ENCODE data around the gene SLC35F3. TPM values are rescaled to one million over a fixed set of nuclear protein-coding genes. Genes with fewer than 3 reads are reported as not detected.

The SLC35F3 gene
- total RNA-seq, 2 experiments from 2014 or later = not detected

DNA sequence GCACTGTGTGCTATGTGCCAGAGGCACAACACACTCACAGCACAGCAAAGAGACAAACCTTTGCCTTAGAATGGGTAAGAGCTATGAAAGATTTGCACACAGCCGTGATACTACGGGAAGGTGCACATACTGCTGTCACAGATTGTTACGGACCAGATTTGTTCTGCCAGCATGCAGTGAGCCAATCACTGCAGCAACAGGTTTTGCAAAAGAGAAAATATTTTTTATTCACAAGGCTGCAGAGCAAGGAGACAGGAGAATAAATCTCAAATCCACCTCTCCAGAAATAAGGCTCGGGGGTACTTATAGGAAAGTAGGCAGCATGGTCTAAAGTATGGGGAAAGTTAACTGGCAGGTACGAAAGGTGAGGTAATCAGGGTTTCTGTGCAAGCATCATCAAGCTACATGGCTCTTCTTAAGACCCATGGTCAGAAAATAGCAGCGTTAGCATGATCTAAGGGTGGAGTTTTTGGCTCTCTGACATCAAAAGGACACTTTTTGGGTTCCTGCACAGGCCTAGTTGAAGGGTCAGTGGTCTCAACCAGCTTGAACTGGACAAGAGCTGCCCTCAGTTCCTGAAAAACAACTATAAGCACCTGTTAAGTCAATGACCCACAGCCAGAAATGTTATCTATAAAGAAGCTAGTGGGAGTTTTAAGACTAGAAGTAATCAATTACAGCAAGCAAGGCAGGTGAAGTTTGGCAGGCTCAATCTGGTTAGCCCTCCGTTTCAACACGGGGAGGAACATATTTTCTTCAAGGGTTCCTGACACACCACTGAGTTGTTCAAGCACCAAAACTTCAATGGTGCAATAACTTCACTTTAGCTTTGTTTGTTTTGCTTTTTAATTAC, 186.0 kb downstream of the SLC35F3 start:
- BruUV-seq (replicated peaks) = no TSS peak
- H3K9me3 ChIP-seq (ENCODE audit: low read length) = no peaks in the 10 kb centered on the region
- POLR2A ChIA-PET = no interaction called here
- TF ChIP-seq EZH2phosphoT487 (IDR thresholded peaks at IDR 0.05; ENCODE audit: borderline replicate concordance, low read depth, low read length) = no peak
- TF ChIP-seq, protein P1, sequence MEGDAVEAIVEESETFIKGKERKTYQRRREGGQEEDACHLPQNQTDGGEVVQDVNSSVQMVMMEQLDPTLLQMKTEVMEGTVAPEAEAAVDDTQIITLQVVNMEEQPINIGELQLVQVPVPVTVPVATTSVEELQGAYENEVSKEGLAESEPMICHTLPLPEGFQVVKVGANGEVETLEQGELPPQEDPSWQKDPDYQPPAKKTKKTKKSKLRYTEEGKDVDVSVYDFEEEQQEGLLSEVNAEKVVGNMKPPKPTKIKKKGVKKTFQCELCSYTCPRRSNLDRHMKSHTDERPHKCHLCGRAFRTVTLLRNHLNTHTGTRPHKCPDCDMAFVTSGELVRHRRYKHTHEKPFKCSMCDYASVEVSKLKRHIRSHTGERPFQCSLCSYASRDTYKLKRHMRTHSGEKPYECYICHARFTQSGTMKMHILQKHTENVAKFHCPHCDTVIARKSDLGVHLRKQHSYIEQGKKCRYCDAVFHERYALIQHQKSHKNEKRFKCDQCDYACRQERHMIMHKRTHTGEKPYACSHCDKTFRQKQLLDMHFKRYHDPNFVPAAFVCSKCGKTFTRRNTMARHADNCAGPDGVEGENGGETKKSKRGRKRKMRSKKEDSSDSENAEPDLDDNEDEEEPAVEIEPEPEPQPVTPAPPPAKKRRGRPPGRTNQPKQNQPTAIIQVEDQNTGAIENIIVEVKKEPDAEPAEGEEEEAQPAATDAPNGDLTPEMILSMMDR (conservative IDR thresholded peaks at IDR 0.05; ENCODE audit: low read length) = no peak
- DNase-seq (ENCODE audit: low spot score) = no peak
- H3K4me2 ChIP-seq (ENCODE audit: low read length) = no peak overlapping the region
- no peaks in the 10 kb centered on the region for H4K20me1 ChIP-seq (ENCODE audit: insufficient read depth, low read length)
- H3K27ac ChIP-seq (ENCODE audit: low read depth, low read length, poor library complexity, severe bottlenecking) = no peak overlapping the region
- intact Hi-C loops (cut with micrococcal nuclease; ENCODE audit: unreplicated experiment) = no loop called here
- H3K4me1 ChIP-seq (ENCODE audit: insufficient read depth, low read length, poor library complexity, severe bottlenecking) = no peaks in the 10 kb centered on the region
- H2AFZ ChIP-seq (ENCODE audit: low read length) = no peak overlapping the region
- CTCF ChIA-PET (ENCODE audit: unreplicated experiment) = no interaction called here
- no peaks in the 10 kb centered on the region for H3K36me3 ChIP-seq (ENCODE audit: insufficient read depth, low read length)
- H3K79me2 ChIP-seq (ENCODE audit: insufficient read depth, low read depth, low read length) = no peaks in the 10 kb centered on the region
- no peaks in the 10 kb centered on the region for H3K9me2 ChIP-seq (ENCODE audit: insufficient read depth, low read length)
- H3K4me3 ChIP-seq (ENCODE audit: low read depth, low read length, poor library complexity, severe bottlenecking) = no peak overlapping the region

- CTCF ChIA-PET (ENCODE audit: unreplicated experiment) = no interaction called here
- no peak for DNase-seq (ENCODE audit: low spot score)
Observed at GRCh38 chr1:234091065-234091401, 186.6 kb downstream of the SLC35F3 start.

DNA sequence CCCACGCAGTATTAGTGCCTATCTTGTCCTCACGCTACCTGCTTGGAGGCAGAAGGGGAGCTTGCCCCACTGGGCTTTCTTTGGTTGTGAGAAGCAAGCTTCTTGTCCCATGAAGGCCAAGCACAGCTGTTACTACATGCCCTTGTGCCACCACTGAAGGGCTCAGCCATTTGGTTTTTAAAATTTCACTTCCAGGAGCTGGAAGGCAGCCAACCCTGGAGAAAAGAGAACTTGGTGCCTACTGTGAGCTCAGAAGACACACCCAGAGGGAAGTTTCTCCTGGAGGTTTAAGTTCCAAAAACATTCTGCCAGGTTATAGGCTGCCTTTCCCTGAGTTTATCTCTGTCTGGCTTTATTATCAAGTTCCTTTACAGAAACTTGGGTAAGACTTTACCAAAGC, 187.4 kb downstream of the SLC35F3 start:
- Histone ChIP-seq H3K9me2 (ENCODE audit: insufficient read depth, low read length) (no peaks in the 10 kb centered on the region), H3K4me2 (ENCODE audit: low read length) (no peak overlapping the region), H3K4me3 (ENCODE audit: low read depth, low read length, poor library complexity, severe bottlenecking) (no peak overlapping the region), H3K27ac (ENCODE audit: low read depth, low read length, poor library complexity, severe bottlenecking) (no peak overlapping the region), H3K9me3 (ENCODE audit: low read length) (no peaks in the 10 kb centered on the region), H3K4me1 (ENCODE audit: insufficient read depth, low read length, poor library complexity, severe bottlenecking) (no peaks in the 10 kb centered on the region), H3K36me3 (ENCODE audit: insufficient read depth, low read length) (no peaks in the 10 kb centered on the region), H3K79me2 (ENCODE audit: insufficient read depth, low read depth, low read length) (no peaks in the 10 kb centered on the region), H2AFZ (ENCODE audit: low read length) (no peak overlapping the region), H4K20me1 (ENCODE audit: insufficient read depth, low read length) (no peaks in the 10 kb centered on the region)
- intact Hi-C loops (cut with micrococcal nuclease; ENCODE audit: unreplicated experiment) = no loop called here
- TF ChIP-seq, protein P1 (conservative IDR thresholded peaks at IDR 0.05; ENCODE audit: low read length) = no peak
- no peak for TF ChIP-seq EZH2phosphoT487 (IDR thresholded peaks at IDR 0.05; ENCODE audit: borderline replicate concordance, low read depth, low read length)
- no peak for DNase-seq (ENCODE audit: low spot score)
- ChIA-PET CTCF (ENCODE audit: unreplicated experiment) (no interaction called here), POLR2A (no interaction called here)
- BruUV-seq (replicated peaks) = no TSS peak

More at GRCh38 chr1:234091065-234091401, 186.6 kb downstream of the SLC35F3 start:
- POLR2A ChIA-PET = no interaction called here
- Histone ChIP-seq H3K4me3 (ENCODE audit: low read depth, low read length, poor library complexity, severe bottlenecking) (no peak overlapping the region), H3K27ac (ENCODE audit: low read depth, low read length, poor library complexity, severe bottlenecking) (no peak overlapping the region), H2AFZ (ENCODE audit: low read length) (no peak overlapping the region), H3K79me2 (ENCODE audit: insufficient read depth, low read depth, low read length) (no peaks in the 10 kb centered on the region), H4K20me1 (ENCODE audit: insufficient read depth, low read length) (no peaks in the 10 kb centered on the region), H3K4me2 (ENCODE audit: low read length) (no peak overlapping the region), H3K36me3 (ENCODE audit: insufficient read depth, low read length) (no peaks in the 10 kb centered on the region), H3K4me1 (ENCODE audit: insufficient read depth, low read length, poor library complexity, severe bottlenecking) (no peaks in the 10 kb centered on the region), H3K9me3 (ENCODE audit: low read length) (no peaks in the 10 kb centered on the region), H3K9me2 (ENCODE audit: insufficient read depth, low read length) (no peaks in the 10 kb centered on the region)
- intact Hi-C loops (cut with micrococcal nuclease; ENCODE audit: unreplicated experiment) = no loop called here
- no peak for TF ChIP-seq EZH2phosphoT487 (IDR thresholded peaks at IDR 0.05; ENCODE audit: borderline replicate concordance, low read depth, low read length)
- TF ChIP-seq, protein P1 (conservative IDR thresholded peaks at IDR 0.05; ENCODE audit: low read length) = no peak
- no TSS peak for BruUV-seq (replicated peaks)
